ENCODE measurements around the gene SLC22A23.

SLC22A23 gene

DNA sequence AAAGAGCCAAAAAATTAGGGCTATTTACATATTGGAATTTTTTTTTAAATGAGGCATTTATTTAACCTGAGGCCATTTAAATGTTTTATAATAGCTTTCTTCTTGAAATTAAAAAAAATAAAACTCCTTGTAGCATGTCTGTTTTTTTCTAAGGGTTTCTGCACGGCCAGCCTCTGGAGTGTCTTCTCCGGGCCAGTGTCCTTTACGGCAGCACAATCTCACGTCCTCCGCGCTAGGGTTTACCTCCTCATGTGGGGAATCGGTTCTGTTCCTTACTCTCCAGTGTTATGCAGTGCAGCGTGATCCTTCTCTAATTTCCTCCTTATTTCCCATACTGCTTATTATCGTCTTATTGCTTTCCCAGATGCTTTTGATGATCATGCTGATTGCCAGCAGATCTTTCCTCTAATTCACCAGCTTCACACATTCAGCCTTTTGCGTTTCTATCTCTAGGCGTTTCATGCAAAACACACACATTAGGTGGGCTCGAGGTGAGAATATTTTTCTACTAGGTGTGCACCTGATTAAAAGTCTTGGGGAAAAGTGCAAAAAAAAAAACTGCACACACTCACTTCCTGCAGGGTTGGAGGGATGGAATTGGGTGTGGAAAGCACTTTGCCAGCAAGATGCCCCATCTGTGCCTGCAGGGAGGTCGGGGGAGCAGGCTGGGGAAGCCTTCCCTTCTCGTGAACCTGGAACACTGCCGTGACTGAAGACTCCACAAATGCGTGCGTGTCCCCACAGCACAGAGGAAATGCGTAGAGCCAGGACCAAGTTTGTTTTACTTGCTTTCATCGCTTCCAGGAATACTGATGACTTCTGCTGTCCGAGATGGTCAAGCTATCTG is 142.0 kb downstream of the SLC22A23 start:
- DNase-seq, result no peak

DNA sequence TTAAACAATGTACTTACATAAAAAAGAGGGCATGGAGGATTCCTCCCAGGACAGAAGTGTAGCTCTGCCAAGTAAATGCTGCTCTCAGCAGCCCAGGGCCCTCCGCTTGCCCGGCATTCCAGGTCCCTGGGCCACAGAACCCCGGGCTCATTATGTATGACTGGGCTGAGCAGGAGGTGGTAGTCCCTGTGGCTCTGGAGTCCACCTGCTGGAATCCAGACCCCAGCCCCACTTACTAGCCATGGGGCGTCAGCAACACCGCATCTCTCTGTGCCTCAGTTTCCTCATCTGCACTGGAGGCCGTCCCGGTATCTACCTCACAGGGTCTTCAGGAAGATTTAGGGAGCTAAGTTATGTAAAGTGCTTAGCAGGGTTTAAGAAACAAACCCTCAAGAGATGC is 142.7 kb downstream of the SLC22A23 start:
- no peak for DNase-seq

DNA sequence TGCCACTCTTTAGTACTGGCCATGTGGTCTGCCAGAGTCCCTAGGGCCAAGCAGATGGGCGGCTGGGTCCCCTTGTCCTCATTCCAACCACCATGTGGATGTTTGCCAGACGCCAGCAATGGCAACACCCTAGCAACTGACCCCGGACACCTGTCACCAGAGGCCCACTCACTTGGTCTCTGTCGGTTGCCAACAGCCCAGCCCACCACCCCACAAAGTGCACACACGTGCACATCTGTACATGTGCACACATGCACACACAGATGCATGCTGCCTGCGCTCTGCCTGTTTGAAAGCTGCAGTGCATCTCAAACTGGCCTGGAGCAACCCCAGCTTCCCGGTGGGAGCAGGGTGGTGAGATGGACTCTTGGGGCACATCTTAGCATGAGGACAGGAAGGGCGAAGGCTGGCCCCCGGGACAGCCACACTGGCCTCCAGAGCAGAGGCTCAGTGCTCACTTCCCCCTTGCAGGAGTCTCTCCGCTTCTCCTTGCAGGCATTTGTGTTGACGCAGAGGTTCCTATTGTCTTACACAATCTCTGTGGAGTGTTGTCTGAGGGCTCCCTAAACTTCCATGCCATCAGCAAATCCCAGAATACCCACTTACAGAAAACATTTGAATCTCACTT is 144.1 kb downstream of the SLC22A23 start:
- no peak for DNase-seq

DNA sequence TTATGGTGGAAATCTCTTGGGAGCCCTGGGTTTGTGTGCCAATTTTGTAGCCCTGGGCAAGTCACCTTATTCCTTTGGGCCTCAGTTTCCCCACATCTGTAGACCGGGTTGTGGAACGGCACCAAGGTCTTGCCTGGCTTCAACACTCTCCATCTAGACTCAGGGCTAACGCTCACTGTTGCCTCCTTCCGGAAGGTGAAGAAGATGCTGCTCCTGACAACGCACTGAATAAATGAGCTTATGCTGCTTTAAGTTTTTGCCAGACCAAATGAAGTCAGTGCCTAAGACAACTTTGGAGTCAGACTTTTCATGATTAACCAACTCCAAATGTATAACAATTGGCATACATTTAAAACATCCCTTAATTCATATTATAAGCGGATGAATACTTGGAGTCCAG is 145.0 kb downstream of the SLC22A23 start:
- DNase-seq, result no peak

DNA sequence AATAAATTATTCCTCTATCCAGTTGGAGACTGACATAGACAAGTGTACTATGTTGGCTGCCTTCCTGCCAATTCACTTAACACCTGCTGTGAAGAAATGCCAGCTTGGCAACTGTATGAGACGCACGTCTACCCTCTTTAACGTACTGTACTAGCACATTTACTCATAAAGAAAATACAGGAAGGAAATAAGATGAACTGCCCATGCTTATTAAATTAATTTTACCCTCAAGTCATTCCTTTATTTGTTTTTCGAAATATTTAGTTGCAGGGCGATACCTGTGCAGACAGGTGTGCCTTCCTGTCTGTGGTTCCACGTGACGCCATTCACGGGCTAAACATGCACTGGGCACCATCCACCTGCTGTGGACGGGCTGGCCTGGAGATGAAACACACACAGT is 146.1 kb downstream of the SLC22A23 start:
- no peak for DNase-seq

DNA sequence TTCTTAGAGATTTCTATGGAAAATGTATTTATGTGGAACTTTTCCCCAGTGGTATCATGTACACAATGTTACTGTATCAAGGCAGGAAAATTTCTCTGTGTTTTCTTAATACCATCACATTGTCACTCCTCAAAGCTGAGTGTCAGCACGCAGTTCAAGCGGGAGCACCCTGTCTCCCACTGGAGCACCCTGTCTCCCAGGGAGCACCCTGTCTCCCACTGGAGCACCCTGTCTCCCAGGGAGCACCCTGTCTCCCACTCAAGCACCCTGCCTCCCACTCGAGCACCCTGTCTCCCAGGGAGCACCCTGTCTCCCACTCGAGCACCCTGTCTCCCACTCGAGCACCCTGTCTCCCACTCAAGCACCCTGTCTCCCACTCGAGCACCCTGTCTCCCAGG is 146.8 kb downstream of the SLC22A23 start:
- DNase-seq, result no peak

DNA sequence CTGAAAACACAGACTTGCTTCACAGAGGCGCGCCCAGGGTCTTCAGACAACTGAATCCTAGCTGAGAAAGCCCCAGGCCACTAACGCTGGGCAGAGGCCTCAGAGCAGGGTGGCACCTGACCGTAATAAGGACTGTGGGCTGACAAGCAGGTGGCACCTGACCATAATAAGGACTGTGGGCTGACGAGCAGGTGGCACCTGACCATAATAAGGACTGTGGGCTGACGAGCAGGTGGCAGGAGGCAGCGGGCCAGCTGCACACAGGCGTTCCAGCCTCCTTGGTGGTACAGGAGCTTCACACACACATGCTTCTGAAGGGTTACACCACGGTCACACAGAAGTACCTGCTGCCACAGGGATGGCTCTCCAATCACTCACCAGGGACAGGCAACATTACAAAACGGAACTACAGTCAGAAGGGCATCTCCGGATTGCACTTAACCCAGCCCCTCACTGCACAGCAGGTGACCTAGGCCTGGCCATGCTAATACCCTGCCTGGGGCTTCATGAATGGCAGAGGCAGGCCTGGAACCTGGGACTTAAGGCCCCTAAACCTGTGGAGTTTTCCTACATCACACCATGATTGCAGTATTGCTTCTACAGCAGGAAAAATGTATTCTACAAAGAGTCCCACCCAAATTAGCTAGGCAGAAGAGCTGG is 147.3 kb downstream of the SLC22A23 start:
- no peak for DNase-seq

DNA sequence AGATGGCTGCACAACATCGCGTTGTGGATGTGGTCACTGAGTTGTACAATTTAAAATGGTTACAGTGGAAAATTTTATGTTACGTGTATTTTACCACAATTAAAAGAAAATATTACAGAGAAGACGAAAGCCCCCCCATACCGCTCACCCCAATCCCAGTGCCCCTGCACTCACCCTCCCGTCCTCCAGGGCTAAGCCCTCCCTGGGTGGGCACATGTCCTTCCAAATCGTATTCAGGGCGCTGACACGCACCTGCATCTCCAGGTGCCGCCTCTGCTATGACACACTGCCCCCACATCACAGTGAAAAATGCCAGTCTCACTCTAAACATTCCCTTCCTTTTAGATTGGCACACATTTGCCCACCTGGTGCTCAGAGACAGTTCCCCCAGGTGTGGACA is 148.7 kb downstream of the SLC22A23 start:
- DNase-seq, result no peak

DNA sequence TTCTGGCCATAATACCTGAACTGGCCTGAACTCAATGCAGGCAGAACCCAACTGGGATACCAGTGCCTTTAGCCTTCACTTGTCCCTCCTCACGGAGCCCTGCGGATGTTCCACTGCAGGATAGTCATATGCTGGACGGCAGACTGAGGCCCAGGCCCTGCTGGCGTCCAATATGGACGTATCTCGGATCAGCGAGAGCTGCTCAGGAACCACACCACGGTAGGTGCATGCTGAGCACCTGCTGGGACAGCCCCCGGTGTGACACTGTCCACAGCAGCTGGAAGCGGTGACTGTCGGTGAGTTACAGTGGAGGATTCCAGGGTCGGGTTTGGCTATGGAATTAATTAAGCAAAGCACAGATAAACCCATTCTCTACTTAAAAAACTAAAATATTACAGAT is 149.4 kb downstream of the SLC22A23 start:
- DNase-seq, result no peak

DNA sequence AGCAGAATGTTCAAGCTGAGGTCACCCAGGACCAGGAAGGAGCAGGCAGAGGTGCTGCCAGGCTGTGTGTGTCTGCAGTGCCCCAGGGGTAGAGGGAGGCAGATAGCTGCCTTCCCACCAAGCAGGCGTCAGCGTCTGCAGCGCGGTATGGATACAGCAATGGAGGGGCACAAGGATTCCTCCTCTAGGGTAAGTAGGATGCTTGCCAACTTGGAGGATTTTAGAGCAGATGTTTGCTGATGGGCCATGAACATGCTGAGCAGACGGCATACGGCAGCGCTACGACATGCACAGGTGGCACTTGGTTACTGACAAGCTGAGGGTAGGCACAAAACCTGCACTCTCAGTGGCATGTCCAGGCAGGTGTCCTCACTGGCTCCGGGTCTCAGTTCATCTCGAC is 150.0 kb downstream of the SLC22A23 start:
- no peak for DNase-seq

DNA sequence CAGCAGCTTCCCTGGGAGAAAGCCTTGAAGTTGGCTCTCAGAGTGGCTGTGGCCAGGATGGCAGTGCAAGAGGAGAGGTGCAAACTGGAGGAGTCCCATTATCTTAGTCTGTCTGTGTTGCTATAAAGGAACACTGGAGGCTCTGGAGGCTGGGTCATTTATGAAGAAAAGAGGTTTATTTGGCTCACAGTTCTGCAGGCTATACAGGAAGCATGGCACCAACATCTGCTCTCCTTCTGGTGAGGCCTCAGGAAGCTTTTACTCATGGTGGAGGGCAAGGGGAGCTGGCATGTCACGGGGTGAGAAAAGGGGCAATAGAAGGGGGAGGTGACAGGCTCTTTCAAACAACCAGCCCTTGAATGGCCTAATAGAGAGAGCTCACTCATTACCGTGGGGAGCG is 151.0 kb downstream of the SLC22A23 start:
- DNase-seq, result no peak

DNA sequence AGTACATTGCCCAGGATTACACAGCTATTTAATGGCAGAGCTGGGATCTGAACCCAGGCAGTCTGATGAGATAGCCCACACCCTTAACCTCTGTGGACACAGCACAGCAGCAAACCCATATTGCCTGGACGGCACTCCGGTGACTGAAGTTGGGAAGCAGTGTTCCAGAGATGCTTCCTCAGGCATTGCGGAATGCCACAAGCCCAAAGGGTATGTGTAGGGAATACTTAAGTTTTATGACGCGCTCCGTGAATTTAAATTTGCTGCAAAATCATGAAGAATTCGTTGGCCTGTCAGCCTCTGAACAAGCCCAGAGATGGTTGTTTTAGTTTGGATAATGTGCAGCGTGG is 151.7 kb downstream of the SLC22A23 start:
- DNase-seq, result no peak

DNA sequence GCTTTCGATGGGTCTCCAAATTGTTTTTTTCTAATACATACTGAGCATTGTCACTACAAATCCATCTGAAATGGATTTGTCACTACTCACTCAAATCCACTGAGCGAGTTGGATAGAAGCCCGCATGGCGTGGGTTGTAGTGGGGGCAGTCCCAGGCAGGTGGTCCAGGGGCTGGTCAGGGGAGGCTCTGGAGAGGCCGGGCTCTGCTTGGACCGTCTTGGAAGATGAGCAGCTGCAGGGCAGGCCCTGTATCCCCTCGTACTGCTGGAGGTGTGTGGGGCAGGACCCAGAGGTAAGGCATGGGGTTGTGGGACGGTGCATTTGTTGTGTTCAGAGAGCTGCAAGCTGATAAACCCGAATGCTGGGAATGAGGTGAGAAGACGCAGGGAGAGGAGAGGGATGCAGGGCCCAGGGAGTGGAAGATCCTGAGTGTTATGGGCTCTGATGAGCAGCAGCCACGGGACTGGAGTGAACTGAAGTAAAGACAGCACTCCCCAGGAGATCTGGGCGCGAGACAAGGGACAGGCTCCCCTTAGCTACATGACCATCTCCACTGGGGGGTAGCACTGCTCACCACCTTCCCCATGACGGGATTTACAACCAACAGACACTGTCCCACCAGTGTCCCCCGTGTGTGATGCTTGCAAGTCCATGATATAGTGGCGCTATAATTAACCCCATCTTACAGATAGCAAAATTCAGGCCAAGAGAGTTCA is 152.2 kb downstream of the SLC22A23 start:
- DNase-seq, result no peak

DNA sequence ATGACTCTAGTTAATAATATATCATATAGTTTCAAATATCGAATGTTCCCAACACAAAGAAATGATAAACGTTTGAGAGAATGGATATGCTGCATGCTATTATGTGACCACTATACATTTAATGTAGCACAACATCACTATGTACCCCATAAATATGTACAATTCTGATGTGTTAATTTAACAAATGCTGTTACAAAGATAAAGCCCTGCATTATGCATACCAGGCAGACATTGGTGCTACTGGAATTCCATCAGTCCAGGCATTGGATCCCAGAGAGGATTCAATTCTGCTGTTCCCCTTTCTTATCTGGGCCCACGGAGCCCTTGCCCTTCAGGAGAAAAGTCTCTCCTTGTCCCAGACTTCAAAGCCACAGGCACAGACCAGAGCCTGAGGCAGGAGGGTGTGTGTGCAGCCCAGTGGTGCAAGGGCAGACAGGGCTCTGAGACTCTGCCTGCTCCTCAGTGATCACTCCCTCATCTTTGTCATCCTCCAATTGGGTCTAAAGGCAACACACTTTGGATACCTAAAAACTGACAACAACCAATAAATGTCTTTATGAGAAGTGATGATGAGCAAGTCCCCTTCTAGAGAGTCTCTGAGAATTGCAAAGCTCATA is 152.9 kb downstream of the SLC22A23 start:
- DNase-seq, result no peak

DNA sequence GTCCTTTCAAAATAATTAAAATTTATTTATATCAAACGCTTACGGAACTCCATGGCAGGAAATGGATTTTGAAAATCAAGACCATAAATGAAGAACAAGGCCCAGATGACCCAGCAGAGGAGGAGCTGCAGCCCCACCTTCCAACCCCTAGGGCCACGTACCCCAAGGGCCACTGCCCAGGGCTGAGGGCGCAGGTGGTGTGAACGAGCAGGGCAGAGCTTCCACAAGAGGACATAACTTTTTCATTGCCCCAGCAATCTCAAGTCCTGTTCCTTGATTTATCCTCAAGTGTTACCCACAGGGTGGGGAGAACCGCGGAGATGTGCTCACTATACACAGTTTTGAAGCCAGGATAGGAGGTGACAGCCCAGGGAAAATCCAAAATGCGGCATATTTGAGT is 155.3 kb downstream of the SLC22A23 start:
- no peak for DNase-seq

DNA sequence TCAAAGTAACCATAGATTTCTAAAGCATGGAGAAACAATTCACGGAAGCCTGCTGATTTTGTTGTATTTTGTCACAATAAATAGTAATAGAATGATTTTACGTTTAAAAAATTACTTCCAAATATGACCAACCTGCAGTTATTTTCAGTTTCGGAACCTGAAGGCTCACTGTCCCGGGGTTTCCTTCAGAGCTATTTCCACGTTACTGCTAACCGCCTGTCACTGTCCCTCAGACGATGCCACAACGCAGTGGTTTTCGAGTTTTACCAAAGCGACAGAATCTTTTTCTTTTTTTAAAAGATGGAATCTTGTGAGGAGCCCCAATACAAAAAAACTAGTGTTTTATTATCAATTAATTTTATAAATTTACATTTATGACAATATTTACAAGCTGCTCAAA is 157.6 kb downstream of the SLC22A23 start:
- no peak for DNase-seq

DNA sequence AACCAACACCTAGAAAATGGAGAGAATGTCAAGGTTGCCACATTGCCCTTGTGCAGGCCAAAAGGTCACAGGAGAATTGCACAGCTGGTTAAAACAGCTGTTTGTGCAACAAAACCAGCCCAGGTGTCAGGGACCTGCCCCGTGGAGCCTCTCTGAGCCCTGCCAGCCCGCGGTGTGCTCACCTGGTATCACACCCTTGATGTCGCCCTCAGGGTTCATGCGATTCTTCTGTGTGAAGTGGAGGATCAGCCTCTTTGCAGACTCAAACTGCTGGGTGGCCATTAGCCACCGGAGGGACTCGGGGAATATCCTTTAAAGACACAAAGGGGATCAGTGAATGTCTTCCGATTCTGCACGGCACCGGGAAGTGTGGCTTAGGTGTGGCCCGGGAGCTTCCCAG is 158.9 kb downstream of the SLC22A23 start:
- no peak for DNase-seq

DNA sequence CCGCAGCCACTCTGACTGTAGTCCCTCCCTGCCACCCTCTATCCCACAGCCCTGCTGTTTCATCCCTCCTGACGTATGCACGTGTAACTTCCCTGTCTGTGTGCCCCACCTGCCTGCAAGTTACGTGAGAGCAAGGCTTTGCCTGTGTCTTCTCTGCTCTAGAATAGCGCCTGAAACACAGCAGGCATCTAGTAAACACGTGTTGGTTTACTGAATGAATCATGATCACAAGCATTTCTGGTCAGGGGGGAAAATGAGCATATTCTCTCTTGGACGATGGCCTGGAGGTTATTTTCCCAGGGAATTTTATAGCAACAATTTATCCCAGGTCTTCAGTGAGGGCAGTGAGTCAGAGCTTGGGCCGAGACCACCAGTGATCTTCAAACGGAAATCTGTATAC is 159.8 kb downstream of the SLC22A23 start:
- DNase-seq, result no peak

DNA sequence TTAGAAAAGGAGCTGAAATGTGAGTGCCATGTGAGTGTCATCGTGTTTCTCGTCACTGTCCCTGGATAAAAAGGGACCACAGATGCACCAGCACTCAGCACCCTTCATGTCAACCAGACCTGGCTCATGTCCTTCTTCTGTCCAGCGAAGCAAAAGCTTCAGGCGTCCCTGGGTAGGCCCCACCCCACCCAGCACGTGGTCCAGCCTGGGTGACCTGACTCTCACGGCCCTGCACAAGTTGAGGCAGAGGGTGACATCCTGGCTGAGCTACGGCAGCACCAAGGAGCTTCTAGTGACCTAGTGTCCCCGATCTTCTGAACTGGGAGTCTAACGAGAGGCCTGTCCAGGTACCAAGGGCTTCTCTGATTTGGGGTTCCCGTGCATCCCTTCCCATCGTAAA is 160.3 kb downstream of the SLC22A23 start:
- no peak for DNase-seq

DNA sequence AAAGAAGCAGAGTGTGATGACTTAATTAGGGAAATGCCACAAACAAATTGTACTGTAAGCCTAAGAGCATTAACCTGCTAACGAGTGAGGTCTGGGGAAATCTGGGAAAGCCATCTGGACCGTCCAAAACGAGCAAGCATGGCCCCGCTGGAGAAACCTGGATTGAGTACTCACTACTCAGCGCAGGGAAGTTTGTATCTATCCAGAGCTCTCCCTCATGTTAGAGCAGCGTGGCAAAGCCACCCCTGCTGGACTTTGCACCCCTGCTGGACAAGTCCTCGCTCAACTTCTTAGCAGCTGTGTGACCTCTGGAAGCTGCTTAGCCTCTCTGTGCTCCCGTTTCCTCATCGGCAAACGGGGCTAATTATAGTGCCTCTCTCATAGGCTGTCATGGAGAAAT is 160.8 kb downstream of the SLC22A23 start:
- DNase-seq, result no peak

DNA sequence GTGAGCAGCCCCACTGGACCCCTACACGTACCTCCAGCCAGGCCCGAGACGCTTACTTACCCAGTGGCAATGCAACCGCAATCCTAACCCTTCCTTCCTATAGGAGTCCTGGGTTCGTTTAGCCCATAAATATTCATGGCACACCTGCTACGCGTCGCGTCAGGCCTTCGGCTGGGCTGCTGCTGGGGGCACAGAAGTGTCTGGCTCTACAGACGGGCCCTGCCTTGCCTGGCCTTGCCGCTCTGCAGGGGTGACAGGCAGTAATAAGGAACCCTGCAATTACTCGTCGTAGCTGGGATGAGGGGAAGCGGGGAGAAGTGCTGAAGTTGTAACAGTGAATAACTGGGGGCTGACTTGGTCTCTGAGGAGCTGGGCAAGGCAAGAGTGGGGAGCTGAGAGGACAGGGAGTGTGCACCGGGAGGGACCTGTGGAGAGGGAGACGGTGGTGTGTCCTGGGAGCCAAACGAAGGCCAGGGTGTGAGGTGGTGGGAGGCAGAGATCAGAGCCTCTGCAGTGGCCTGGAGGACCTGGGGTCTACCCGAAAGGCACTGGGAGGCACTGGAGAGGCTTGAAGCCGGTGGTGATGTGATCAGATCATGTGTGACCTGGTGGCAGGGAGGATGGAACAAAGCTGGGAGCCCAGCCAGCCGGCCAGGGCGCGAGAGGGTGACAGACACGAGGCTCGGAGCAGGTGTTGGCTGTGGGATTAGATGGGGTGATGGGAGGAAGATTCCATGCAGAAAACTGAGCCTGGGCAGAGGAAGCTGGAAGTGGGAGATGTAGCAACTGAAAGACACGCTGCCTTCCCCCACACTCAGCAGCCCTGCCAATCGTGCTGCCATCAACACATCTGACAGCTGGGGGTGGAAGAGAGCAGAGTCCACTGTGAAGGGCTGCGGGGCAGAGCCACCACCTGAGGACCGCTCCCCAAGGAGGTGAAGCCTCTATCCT is 161.7 kb downstream of the SLC22A23 start:
- DNase-seq, result no peak

DNA sequence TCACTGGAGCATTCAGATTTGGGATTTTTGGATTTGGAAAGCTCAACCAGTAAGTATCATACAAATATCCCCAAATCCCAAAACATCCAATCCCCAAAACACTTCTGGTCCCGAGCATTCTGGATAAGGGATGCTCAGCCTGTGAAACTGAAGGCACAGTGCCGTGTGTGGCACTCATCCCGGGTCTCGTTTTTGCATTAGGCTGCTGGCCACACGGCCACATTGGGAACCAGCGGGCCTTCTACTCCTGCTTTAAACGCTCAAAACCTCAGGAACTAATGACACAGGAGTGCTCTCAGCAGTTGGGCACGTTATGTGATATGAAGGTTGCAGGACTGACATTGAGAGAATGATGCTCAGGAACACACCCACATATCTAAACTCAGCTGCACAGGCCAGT is 162.5 kb downstream of the SLC22A23 start:
- no peak for DNase-seq
